H1 (cell line): ENCODE measurements around the gene SND1. TPM values are rescaled to one million over a fixed set of nuclear protein-coding genes. Genes with fewer than 3 reads are reported as not detected.

ENCODE experiments used
- BRCA1 ChIP-seq: IDR thresholded peaks from 2 replicates; pipeline ENCODE4 v1.6.1; 2012; ENCODE audit warnings: low read depth, low read length, improper control_type of control experiment
- HDAC6 ChIP-seq: IDR thresholded peaks from one replicate; pipeline ENCODE4 v1.7.1; 2012; ENCODE audit warnings: low read depth, mild to moderate bottlenecking, inconsistent platforms, low read length, moderate library complexity
- TAF7 ChIP-seq: optimal IDR thresholded peaks from 2 replicates; pipeline ENCODE3; 2011; ENCODE audit warnings: low read depth, mild to moderate bottlenecking, inconsistent platforms, low read length, moderate library complexity, borderline replicate concordance
- polyA plus RNA-seq, 7 experiments: library from polyadenylated mRNA; depleted of rRNA in 3 of 7; stranded (reverse) in 5 of 7; unstranded in 2 of 7; fragments of >200 nt in 5 of 7; fragments of 200-250 nt in 2 of 7; gene quantifications; 1 replicate in 5 of 7; 2 replicates in 1 of 7; 4 replicates in 1 of 7; pipeline versions ENCODE4 v1.2.1 to v1.2.3, GENCODE V29; 2011 to 2013; ENCODE audit warnings: missing spikeins in 2 of 7, mixed read lengths in 2 of 7
- total RNA-seq: library from RNA; stranded (reverse); fragmentation: NEBNext Ultra II Directional; extraction: Animal tissue kit (Norgen Biotek cat#: 25700); gene quantifications from 2 replicates; pipeline ENCODE4 v1.2.1, GENCODE V29; 2021
- TF ChIP-seq, protein P1 (sequence below): IDR thresholded peaks from 2 replicates; pipeline ENCODE4 v1.6.1; 2012; ENCODE audit warnings: inconsistent platforms

SND1 gene
- total and polyA plus RNA-seq, 2 of the 8 experiments (the other 6 are each of a cell fraction or from before 2014, with no cell fraction given) = 122 to 290 TPM

DNA sequence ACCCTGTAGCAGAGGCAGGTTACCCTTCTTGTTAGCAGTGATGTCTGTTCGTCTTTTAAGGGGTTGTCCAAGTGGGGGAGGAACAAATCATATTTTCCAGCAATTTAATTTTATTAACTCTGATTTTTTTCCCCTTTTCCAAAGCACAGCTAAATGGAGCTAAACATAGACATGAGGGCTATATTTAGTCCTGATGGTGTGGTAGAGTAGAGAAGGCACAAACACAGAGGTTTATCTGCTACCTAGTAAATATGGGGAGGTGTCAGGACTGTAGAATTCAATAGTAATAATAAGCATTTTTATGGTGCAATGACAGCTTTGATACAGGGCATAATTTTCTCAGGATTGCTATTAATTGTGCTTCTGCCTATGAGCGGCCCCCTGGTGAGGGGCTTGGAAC lies 356.8 kb downstream of the SND1 start (continued):
- TF ChIP-seq HDAC6 (no peak), TAF7 (no peak), BRCA1 (no peak)
- TF ChIP-seq, protein P1, sequence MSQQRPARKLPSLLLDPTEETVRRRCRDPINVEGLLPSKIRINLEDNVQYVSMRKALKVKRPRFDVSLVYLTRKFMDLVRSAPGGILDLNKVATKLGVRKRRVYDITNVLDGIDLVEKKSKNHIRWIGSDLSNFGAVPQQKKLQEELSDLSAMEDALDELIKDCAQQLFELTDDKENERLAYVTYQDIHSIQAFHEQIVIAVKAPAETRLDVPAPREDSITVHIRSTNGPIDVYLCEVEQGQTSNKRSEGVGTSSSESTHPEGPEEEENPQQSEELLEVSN = no peak
